HepG2 (cell line): Measurements from ENCODE around the gene TH. TPM values are rescaled to one million over a fixed set of nuclear protein-coding genes. Genes with fewer than 3 reads are reported as not detected.

Experiments used
- ATAC-seq: fragments of 200-7000 bp; cut with Tn5 transposase; 3 replicates; pipeline ENCODE4 v1.9.1; 2020; ENCODE audit warnings: mild to moderate bottlenecking, moderate library complexity
- BruUV-seq: library from RNA; stranded (reverse); fragments of 400-500 nt; replicated peaks from 2 replicates; lab custom pipeline; 2021; lab: Mats Ljungman, UMichigan
- CTCF ChIA-PET: fragments of 300-600 bp; formaldehyde crosslinking; extraction: SDS; loops from one replicate; lab custom pipeline; 2021; ENCODE audit warnings: low total read pairs, inconsistent platforms, low intra/inter-chr PET ratio; lab: Yijun Ruan, JAX
- POLR2A ChIA-PET: fragments of 350-600 bp; sonication (Branson Sonifier 250); formaldehyde crosslinking; loops from one replicate; lab custom pipeline; 2020; ENCODE audit warnings: antibody characterized with exemption, inconsistent platforms; lab: Yijun Ruan, JAX
- DNase-seq: peaks from one replicate; pipeline ENCODE4 v3.0.0-alpha.2; 2015; ENCODE audit warnings: low spot score
- FAIRE-seq: peaks from 3 replicates; lab custom pipeline; 2011; peaks lifted over from hg19 to GRCh38; lab: Jason Lieb, UNC
- H2AFZ ChIP-seq: one replicate; pipeline ENCODE4 v1.6.1; 2011; ENCODE audit warnings: low read length, inconsistent platforms
- H3K27ac ChIP-seq: fragments of 300-600 bp; 3 replicates; pipeline ENCODE4 v1.8.0; 2011; ENCODE audit warnings: mixed run types, mild to moderate bottlenecking, mixed read lengths, low read length, inconsistent platforms; ENCODE audit not compliant: insufficient read depth; ENCODE audit errors: extremely low read length
- H3K27me3 ChIP-seq, 2 experiments: fragments of 200-600 bp in 1 of 2; 2 replicates in 1 of 2; 3 replicates in 1 of 2; pipeline versions ENCODE4 v1.6.0 to v1.8.0; 2011; ENCODE audit warnings: low read length in 2 of 2, mild to moderate bottlenecking in 2 of 2, moderate library complexity in 2 of 2, inconsistent platforms in 1 of 2; ENCODE audit not compliant: insufficient read depth in 2 of 2, control insufficient read depth in 1 of 2
- H3K36me3 ChIP-seq, 2 experiments: fragments of 200-600 bp in 1 of 2; replicated peaks in 1 of 2; 2 replicates in 1 of 2; 3 replicates in 1 of 2; pipeline versions ENCODE4 v1.5.1 to v1.8.0; 2011; ENCODE audit warnings: low read length in 2 of 2, inconsistent platforms in 1 of 2; ENCODE audit not compliant: insufficient read depth in 2 of 2, control insufficient read depth in 1 of 2
- H3K4me1 ChIP-seq: 2 replicates; pipeline ENCODE4 v1.5.1; 2012; ENCODE audit warnings: low read length, inconsistent platforms; ENCODE audit not compliant: insufficient read depth
- H3K4me2 ChIP-seq: 2 replicates; pipeline ENCODE4 v1.6.0; 2011; ENCODE audit warnings: low read depth, low read length, inconsistent platforms
- H3K4me3 ChIP-seq, 3 experiments: fragments of 200-600 bp in 1 of 3; sonication (generic), shearing (Covaris generic) in 1 of 3; replicated peaks in 1 of 3; 2 replicates each; pipeline ENCODE4 v1.5.1; 2011 to 2016; ENCODE audit warnings: low read length in 3 of 3, inconsistent platforms in 2 of 3, low read depth in 2 of 3, mild to moderate bottlenecking in 2 of 3, control low read depth in 1 of 3, mixed read lengths in 1 of 3; ENCODE audit not compliant: insufficient read depth in 1 of 3
- H3K79me2 ChIP-seq: one replicate; pipeline ENCODE4 v1.6.1; 2011; ENCODE audit warnings: low read length, inconsistent platforms; ENCODE audit not compliant: insufficient read depth
- H3K9ac ChIP-seq: 2 replicates; pipeline ENCODE4 v1.6.0; 2011; ENCODE audit warnings: mild to moderate bottlenecking, low read depth, low read length, inconsistent platforms; ENCODE audit not compliant: insufficient read depth
- H3K9me3 ChIP-seq: 2 replicates; pipeline ENCODE4 v1.5.1; 2012; ENCODE audit warnings: mild to moderate bottlenecking, low read length
- H4K20me1 ChIP-seq: 2 replicates; pipeline ENCODE4 v1.6.0; 2011; ENCODE audit warnings: inconsistent platforms, mild to moderate bottlenecking, low read length, moderate library complexity; ENCODE audit not compliant: insufficient read depth
- TFAP4 ChIP-seq: sonication (generic); IDR thresholded peaks from 2 replicates; pipeline ENCODE4 v1.6.1; 2016; ENCODE audit warnings: low read depth, borderline replicate concordance
- TGIF2 ChIP-seq: IDR thresholded peaks from 2 replicates; pipeline ENCODE4 v1.6.1; 2016; ENCODE audit warnings: control low read depth, missing compliant biosample characterization
- ZNF232 ChIP-seq: sonication (generic); formaldehyde crosslinking; IDR thresholded peaks from 2 replicates; pipeline ENCODE4 v1.4.0; 2020; ENCODE audit warnings: missing genetic modification reagents, borderline replicate concordance
- ZNF710 ChIP-seq: sonication (generic); formaldehyde crosslinking; IDR thresholded peaks from 2 replicates; pipeline ENCODE4 v1.5.0; 2020; ENCODE audit warnings: mild to moderate bottlenecking, missing genetic modification reagents, borderline replicate concordance
- ZSCAN9 ChIP-seq: IDR thresholded peaks from 2 replicates; pipeline ENCODE4 v1.6.1; 2016; ENCODE audit warnings: borderline replicate concordance
- WGBS: methylation state at CpG from one replicate; pipeline ENCODE4 v1.1.6; 2017; ENCODE audit warnings: low lambda C conversion rate; 5-methylcytosine and 5-hydroxymethylcytosine counted together
- in situ Hi-C: cut with HindIII; loops from 2 replicates; pipeline ENCODE4 v1.10.0; 2017; ENCODE audit warnings: low pct_unique_long_range_greater_than_20kb; ENCODE audit not compliant: extremely low pct_ligation_motif_present
- intact Hi-C: fragments of 100-400 bp; cut with micrococcal nuclease; formaldehyde crosslinking; loops from one replicate; pipeline ENCODE4 v1.10.0; 2022; ENCODE audit not compliant: unreplicated experiment
- polyA plus RNA-seq, 8 experiments: library from polyadenylated mRNA; depleted of rRNA in 3 of 8; stranded (reverse) in 7 of 8; unstranded in 1 of 8; fragments of >200 nt; fragmentation: Illumina TruSeq in 4 of 8; extraction: Trizol in 4 of 8; gene quantifications; 2 replicates each; pipeline versions ENCODE4 v1.2.1 to v1.2.3, GENCODE V29; 2011 to 2016; ENCODE audit warnings: low read depth in 4 of 8, missing spikeins in 1 of 8, mixed read lengths in 1 of 8; ENCODE audit not compliant: insufficient read depth in 1 of 8
- total RNA-seq, 5 experiments: library from RNA; depleted of rRNA; stranded (reverse); fragments of >200 nt; fragmentation: Illumina TruSeq; extraction: Trizol; gene quantifications; 2 replicates each; pipeline ENCODE4 v1.2.3, GENCODE V29; 2016; ENCODE audit warnings: low read depth in 1 of 5

The TH gene
- total and polyA plus RNA-seq, 2 of the 13 experiments (the other 11 are each of a cell fraction or from before 2014, with no cell fraction given), result 0.36 TPM; not detected in 1

GRCh38 chr11:2201542-2201941 is 29.9 kb upstream of the TH start (continued):
- no peak for TF ChIP-seq TGIF2 (CRISPR knock-in tag)
- TF ChIP-seq ZSCAN9 (CRISPR knock-in tag), result no peak
- no peak for TF ChIP-seq TFAP4
- no peak for TF ChIP-seq ZNF232

- no peak for DNase-seq
Measured at GRCh38 chr11:2200957-2201519, 29.4 kb upstream of the TH start.

More at GRCh38 chr11:2200957-2201519, 29.4 kb upstream of the TH start:
- no peaks in the 10 kb centered on the region for H3K36me3 ChIP-seq
- no peak overlapping the region for H3K9ac ChIP-seq
- H3K4me1 ChIP-seq, result peaks cover 66% of the 10 kb centered on the region
- POLR2A ChIA-PET, result interaction anchor here (3.9 kb wide), 1 partner anchor 12 kb away, joined by 34 read pairs; no protein-coding TSS in a partner anchor
- intact Hi-C loops (no loop called here), in situ Hi-C loops (loop anchor here (5.0 to 25.0 kb wide), 2 partner anchors 216 to 536 kb away; no protein-coding TSS in a partner anchor)
- H3K9me3 ChIP-seq, result no peaks in the 10 kb centered on the region
- H3K27me3 ChIP-seq, result no peaks in the 10 kb centered on the region; a peak in 1 of 5 replicates
- CTCF ChIA-PET, result no interaction called here
- no peak for ATAC-seq
- no peak overlapping the region for H2AFZ ChIP-seq
- no peak for FAIRE-seq
- H3K4me2 ChIP-seq, result no peak overlapping the region
- BruUV-seq, result no TSS peak
- TF ChIP-seq ZNF710 (CRISPR knock-in tag), result 0 out of 2 replicates have a peak, but pooled peaks have one; percentile 51
- TF ChIP-seq ZNF232, result no peak
- no peak overlapping the region for H3K27ac ChIP-seq
- WGBS, result 83% methylated on average over 1 of the region's 1 CpG
- no peaks in the 10 kb centered on the region for H3K79me2 ChIP-seq
- no peak overlapping the region for H3K4me3 ChIP-seq
- no peaks in the 10 kb centered on the region for H4K20me1 ChIP-seq
